IgD-negative memory B cell (primary cell): ENCODE results near the gene KCNN3. TPM values are rescaled to one million over a fixed set of nuclear protein-coding genes. Genes with fewer than 3 reads are reported as not detected.

Experiments used
- H3K27ac Mint-ChIP-seq, 3 donors: one replicate each; pipeline ENCODE4 v1.8.0; 2020 to 2022; ENCODE audit warnings: mild to moderate bottlenecking in 3 of 3, mixed read lengths in 3 of 3, moderate library complexity in 1 of 3
- H3K27me3 Mint-ChIP-seq: one replicate; pipeline ENCODE4 v1.8.0; 2021; ENCODE audit warnings: mixed read lengths
- H3K36me3 Mint-ChIP-seq: one replicate; pipeline ENCODE4 v1.8.0; 2020; ENCODE audit warnings: mild to moderate bottlenecking, mixed read lengths
- H3K4me1 Mint-ChIP-seq, 3 donors: one replicate each; pipeline ENCODE4 v1.8.0; 2020 to 2022; ENCODE audit warnings: mixed read lengths in 3 of 3, mild to moderate bottlenecking in 1 of 3
- H3K4me3 Mint-ChIP-seq, 4 donors: one replicate each; pipeline ENCODE4 v1.8.0; 2020 to 2022; ENCODE audit warnings: mild to moderate bottlenecking in 4 of 4, mixed read lengths in 4 of 4, moderate library complexity in 3 of 4
- H3K9me3 Mint-ChIP-seq, 3 donors: one replicate each; pipeline ENCODE4 v1.8.0; 2020 to 2021; ENCODE audit warnings: mixed read lengths in 3 of 3, mild to moderate bottlenecking in 1 of 3
- polyA plus RNA-seq: library from polyadenylated mRNA; unstranded; fragments of 300-500 nt; fragmentation: Illumina TruSeq; gene quantifications from one replicate; pipeline ENCODE4 v1.2.3, GENCODE V29; 2021

The KCNN3 gene
- polyA plus RNA-seq, 1 donor from 2014 or later: 0.88 TPM

- Mint-ChIP-seq H3K27me3 (no peaks in the 10 kb centered on the region), H3K27ac (no peak overlapping the region), H3K4me1 (peaks cover 0 to 3% (median 0%) of the 10 kb centered on the region in 3 donors), H3K9me3 (no peaks in the 10 kb centered on the region), H3K36me3 (peaks cover 5% of the 10 kb centered on the region), H3K4me3 (no peak overlapping the region)
Measured at GRCh38 chr1:154777781-154778180, 92.3 kb downstream of the KCNN3 start.

- Mint-ChIP-seq H3K4me1 (peaks cover 0 to 3% (median 0%) of the 10 kb centered on the region in 3 donors), H3K27me3 (no peaks in the 10 kb centered on the region), H3K9me3 (no peaks in the 10 kb centered on the region), H3K36me3 (peaks cover 5% of the 10 kb centered on the region), H3K4me3 (no peak overlapping the region), H3K27ac (no peak overlapping the region)
Measured at GRCh38 chr1:154777154-154777553, 92.9 kb downstream of the KCNN3 start.

- no peaks in the 10 kb centered on the region for H3K27me3 Mint-ChIP-seq
- no peaks in the 10 kb centered on the region for H3K4me1 Mint-ChIP-seq
- H3K27ac Mint-ChIP-seq: peak overlapping the region in 1 of 3 donors; percentile 20
- no peaks in the 10 kb centered on the region for H3K9me3 Mint-ChIP-seq
- peaks cover 5% of the 10 kb centered on the region for H3K36me3 Mint-ChIP-seq
- no peak overlapping the region for H3K4me3 Mint-ChIP-seq
Measured at GRCh38 chr1:154775621-154776605, 94.2 kb downstream of the KCNN3 start.

GRCh38 chr1:154774175-154774855 lies 95.8 kb downstream of the KCNN3 start:
- Mint-ChIP-seq H3K9me3 (no peaks in the 10 kb centered on the region), H3K27ac (peak overlapping the region in 1 of 3 donors; percentile 59), H3K4me1 (peaks cover 4 to 8% (median 6%) of the 10 kb centered on the region in 3 donors), H3K36me3 (peaks cover 5% of the 10 kb centered on the region), H3K27me3 (no peaks in the 10 kb centered on the region), H3K4me3 (no peak overlapping the region)

GRCh38 chr1:154773551-154773950 lies 96.5 kb downstream of the KCNN3 start:
- peak overlapping the region in 1 of 3 donors; percentile 59 for H3K27ac Mint-ChIP-seq
- H3K9me3 Mint-ChIP-seq: no peaks in the 10 kb centered on the region
- H3K4me1 Mint-ChIP-seq: peaks cover 6 to 14% (median 8%) of the 10 kb centered on the region in 3 donors
- peaks cover 2% of the 10 kb centered on the region for H3K36me3 Mint-ChIP-seq
- no peaks in the 10 kb centered on the region for H3K27me3 Mint-ChIP-seq
- no peak overlapping the region for H3K4me3 Mint-ChIP-seq

- Mint-ChIP-seq H3K9me3 (no peaks in the 10 kb centered on the region), H3K36me3 (peaks cover 2% of the 10 kb centered on the region), H3K4me3 (no peak overlapping the region), H3K27me3 (no peaks in the 10 kb centered on the region), H3K4me1 (peaks cover 6 to 14% (median 8%) of the 10 kb centered on the region in 3 donors), H3K27ac (no peak overlapping the region)
Measured at GRCh38 chr1:154772606-154773506, 97.2 kb downstream of the KCNN3 start.

GRCh38 chr1:154772056-154772455 lies 98.0 kb downstream of the KCNN3 start:
- H3K27me3 Mint-ChIP-seq: no peaks in the 10 kb centered on the region
- H3K36me3 Mint-ChIP-seq: peaks cover under 1% of the 10 kb centered on the region
- H3K9me3 Mint-ChIP-seq: no peaks in the 10 kb centered on the region
- H3K27ac Mint-ChIP-seq: no peak overlapping the region
- H3K4me3 Mint-ChIP-seq: no peak overlapping the region
- H3K4me1 Mint-ChIP-seq: peaks cover 6 to 14% (median 8%) of the 10 kb centered on the region in 3 donors

GRCh38 chr1:154770897-154771594 lies 99.0 kb downstream of the KCNN3 start:
- peaks cover 6 to 14% (median 8%) of the 10 kb centered on the region in 3 donors for H3K4me1 Mint-ChIP-seq
- no peaks in the 10 kb centered on the region for H3K36me3 Mint-ChIP-seq
- peaks cover under 1% of the 10 kb centered on the region for H3K27me3 Mint-ChIP-seq
- H3K9me3 Mint-ChIP-seq: no peaks in the 10 kb centered on the region
- no peak overlapping the region for H3K27ac Mint-ChIP-seq
- H3K4me3 Mint-ChIP-seq: no peak overlapping the region

GRCh38 chr1:154769193-154769895 lies 100.7 kb downstream of the KCNN3 start:
- no peaks in the 10 kb centered on the region for H3K9me3 Mint-ChIP-seq
- peaks cover 6 to 14% (median 8%) of the 10 kb centered on the region in 3 donors for H3K4me1 Mint-ChIP-seq
- H3K27ac Mint-ChIP-seq: peak overlapping the region in 1 of 3 donors; percentile 6
- peak overlapping the region in 1 of 4 donors; percentile 18 for H3K4me3 Mint-ChIP-seq
- peaks cover 6% of the 10 kb centered on the region for H3K27me3 Mint-ChIP-seq
- no peaks in the 10 kb centered on the region for H3K36me3 Mint-ChIP-seq

- Mint-ChIP-seq H3K27ac (no peak overlapping the region), H3K9me3 (no peaks in the 10 kb centered on the region), H3K4me1 (peaks cover 6 to 14% (median 8%) of the 10 kb centered on the region in 3 donors), H3K27me3 (peaks cover 6% of the 10 kb centered on the region), H3K36me3 (no peaks in the 10 kb centered on the region), H3K4me3 (no peak overlapping the region)
Measured at GRCh38 chr1:154768456-154769125, 101.5 kb downstream of the KCNN3 start.

GRCh38 chr1:154767315-154768240 lies 102.5 kb downstream of the KCNN3 start:
- Mint-ChIP-seq H3K4me1 (peaks cover 6 to 14% (median 8%) of the 10 kb centered on the region in 3 donors), H3K4me3 (no peak overlapping the region), H3K36me3 (no peaks in the 10 kb centered on the region), H3K27ac (no peak overlapping the region), H3K9me3 (no peaks in the 10 kb centered on the region), H3K27me3 (peaks cover 13% of the 10 kb centered on the region)

- Mint-ChIP-seq H3K27me3 (peaks cover 20% of the 10 kb centered on the region), H3K27ac (no peak overlapping the region), H3K9me3 (no peaks in the 10 kb centered on the region), H3K36me3 (no peaks in the 10 kb centered on the region), H3K4me3 (no peak overlapping the region), H3K4me1 (peaks cover 6 to 14% (median 8%) of the 10 kb centered on the region in 3 donors)
Measured at GRCh38 chr1:154765970-154766369, 104.1 kb downstream of the KCNN3 start.
